GM20000 (cell line): ENCODE data around the gene TEDDM1.
A peak's percentile ranks its signal among the peaks of the same experiment; 100 is the strongest.

Experiments
- DNase-seq: peaks from one replicate; pipeline ENCODE4 v3.0.0; 2012; ENCODE audit warnings: low spot score
- CTCF ChIP-seq: IDR thresholded peaks from 2 replicates; pipeline ENCODE4 v1.5.1; 2012; ENCODE audit warnings: mild to moderate bottlenecking, control low read depth; ENCODE audit errors: extremely low read depth, missing control alignments

Gene TEDDM1

GRCh38 chr1:182441719-182442118 is 41.3 kb upstream of the TEDDM1 start:
- DNase-seq, result peak; percentile 38
- TF ChIP-seq CTCF, result no peak

DNA sequence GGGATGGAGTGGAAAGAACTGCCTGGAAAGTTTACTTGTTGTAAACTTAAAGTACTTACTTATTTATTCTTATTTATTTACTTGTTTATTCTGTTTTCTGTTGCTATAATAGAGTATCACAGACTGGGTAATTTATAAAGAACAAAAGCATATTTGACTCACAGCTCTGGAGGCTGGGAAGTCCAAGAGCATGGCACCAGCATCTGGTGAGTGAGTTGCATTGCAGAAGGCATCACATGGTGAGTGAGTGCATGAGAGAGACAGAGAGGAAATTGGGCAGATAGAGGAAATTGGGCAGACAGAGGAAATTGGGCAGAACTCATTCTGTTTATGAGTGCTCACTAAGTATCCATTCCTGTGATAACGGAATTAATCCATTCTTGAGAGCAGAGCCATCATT is 37.9 kb upstream of the TEDDM1 start:
- TF ChIP-seq CTCF, result no peak
- DNase-seq, result no peak

DNA sequence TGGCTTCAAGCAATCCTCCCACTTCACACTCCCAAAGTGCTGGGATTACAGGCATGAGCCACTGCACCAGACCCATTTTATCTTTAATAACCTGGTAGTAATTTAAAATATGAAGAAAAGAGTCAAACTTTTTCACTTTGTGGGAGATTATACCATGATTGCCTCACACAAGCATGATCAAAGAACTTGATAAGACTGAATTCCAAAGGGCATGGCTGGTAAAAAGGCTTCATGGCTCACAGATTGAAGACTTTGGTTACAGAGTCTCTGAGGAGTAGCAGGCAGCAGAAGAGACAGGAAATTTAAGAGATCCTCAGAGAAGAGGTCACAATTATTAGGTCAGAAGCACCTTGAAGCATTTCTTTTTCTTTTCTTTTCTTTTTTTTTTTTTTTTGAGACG is 33.1 kb upstream of the TEDDM1 start:
- TF ChIP-seq CTCF, result no peak
- no peak for DNase-seq

- DNase-seq, result no peak
- TF ChIP-seq CTCF, result no peak
Measured at GRCh38 chr1:182431278-182431677, 30.8 kb upstream of the TEDDM1 start.

DNA sequence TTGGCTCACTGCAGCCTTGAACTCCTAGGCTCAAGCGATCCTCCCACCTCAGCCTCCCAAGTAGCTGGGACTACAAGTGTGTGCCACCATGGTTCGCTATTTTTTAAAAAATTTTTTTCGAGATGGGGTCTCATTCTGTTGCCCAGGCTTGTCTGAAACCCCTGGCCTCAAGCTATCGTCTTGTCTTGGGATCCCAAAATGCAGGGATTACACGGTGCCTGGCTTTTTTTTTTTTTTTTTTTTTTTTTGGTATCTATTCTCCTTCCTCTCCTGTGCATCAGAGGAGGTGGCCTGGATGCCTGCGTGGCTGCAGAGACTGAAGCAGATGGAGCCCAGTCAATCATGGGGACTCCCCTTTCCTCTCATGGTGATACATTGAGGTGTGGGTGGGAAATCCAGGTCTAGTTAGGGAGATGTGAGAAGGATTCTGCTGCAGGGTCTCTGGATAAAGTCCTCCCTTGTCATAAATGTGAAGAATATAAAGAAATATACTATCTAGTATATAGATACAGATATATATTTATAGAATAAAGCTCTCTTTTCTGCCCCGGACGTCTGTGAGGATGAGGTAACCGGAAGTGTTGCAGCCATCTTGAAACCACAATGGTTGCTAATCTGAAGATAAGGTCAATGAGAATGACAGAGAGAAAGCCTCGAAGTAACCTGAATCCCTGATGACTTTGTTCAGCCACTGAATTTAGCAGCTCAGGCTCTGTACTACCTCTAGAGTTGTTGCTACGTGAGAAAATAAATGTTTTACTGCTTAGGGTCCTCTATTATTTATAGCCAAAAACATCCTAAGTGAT is 30.0 kb upstream of the TEDDM1 start:
- DNase-seq, result peak; percentile 56

DNA sequence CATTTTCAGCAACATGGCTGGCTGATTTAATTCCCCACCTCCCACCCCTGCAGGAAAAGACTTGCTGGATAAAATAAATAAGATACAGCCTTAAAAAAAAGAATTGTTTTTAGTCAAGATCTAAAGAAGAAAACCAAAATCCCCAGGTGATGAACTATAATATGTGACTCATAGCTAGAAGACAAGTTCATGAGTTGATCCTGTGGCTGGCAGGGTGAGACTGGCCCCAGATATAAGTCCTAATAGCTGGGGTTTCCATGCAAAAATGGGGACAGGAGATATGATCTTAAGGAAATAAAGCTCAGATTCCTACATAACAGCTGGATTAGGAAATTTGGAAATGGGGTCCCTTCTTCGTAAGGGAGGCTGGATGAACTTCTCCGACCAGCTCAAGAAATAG is 27.6 kb upstream of the TEDDM1 start:
- DNase-seq, result no peak
- no peak for TF ChIP-seq CTCF

More for the DNA sequence above, 30.0 kb upstream of the TEDDM1 start:
- no peak for TF ChIP-seq CTCF

DNA sequence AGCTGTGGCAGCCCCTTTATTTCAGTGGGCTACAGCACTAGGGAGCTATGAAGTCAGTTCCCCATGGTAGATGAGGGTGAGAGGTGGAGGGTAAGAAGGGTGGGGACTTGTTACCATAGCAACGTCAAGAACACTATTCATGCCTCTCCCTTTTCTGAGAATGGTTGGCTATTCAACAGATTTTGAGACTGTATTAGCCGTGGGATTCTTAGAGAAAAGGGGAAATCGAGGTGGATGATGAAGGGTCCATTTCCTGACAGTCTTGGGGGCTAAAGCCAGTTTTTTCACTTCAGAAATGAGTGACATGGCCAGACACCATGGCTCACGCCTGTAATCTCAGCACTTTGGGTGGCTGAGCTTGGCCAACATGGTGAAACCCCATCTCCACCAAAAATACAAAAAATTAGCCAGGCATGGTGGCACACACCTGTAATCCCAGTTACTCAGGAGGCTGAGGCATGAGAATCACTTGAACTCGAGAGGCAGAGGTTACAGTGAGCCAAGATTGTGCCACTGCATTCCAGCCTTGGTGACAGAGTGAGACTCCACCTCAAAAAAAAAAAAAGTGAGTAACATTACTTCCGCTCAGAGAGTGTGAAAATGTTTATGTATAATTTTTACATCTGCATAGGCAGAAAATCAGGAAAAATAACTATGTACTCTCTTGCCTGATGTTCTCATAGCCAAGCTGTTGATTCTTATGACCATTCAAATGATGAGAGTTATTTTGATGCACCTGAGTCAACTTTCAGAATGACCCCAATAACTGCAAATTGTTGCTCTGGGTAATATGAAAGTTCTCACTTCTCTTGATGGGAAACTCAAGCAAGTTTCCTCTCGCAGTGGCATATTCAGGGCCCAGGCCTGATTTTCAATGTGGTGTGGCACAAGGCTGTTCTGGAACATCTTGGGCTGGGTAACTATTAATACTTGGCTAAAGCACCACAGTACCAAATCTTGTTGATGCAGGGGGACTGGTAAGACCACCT is 26.3 kb upstream of the TEDDM1 start:
- DNase-seq, result peak; percentile 74
- TF ChIP-seq CTCF, result no peak
